ENCODE results near the gene CNOT1.

The CNOT1 gene

DNA sequence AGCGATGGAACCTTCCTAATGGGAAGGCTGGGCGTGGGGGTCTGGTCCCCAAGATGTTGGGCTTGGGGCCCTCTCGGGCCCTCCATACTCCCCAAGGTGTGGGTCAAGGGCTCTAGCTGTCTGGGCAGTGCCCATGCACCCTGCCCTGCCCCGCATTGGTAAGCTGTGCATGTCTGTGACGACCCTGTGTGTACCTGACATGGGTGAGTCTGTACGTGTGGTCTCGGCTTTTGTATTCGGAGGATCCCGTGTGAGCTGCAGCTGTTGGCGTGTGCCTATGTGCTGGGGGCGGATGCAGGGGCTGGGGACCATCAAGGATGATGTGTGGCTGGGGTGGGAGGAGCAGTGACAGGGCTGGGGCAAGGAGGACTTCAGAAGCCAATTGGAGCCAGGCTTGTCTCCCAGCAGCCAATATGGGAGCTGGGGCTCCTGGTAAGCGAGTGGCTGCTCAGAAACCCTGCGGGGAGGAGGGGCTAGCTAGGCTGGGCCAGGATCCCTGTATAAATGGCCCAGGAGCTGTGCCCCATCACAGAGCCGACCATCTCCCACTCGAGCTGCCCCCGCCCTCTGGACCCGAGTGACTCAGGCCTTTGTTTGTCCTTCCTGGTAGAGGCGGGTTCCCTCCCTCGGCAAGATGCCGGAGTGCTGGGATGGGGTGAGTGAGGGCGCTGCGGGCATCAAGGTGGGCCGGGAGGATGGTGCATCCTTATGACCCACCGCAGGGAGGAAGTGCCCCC, 129.8 kb downstream of the CNOT1 start, which contains the start of gene NDRG4 (continued):
- TF ChIP-seq, protein P1, sequence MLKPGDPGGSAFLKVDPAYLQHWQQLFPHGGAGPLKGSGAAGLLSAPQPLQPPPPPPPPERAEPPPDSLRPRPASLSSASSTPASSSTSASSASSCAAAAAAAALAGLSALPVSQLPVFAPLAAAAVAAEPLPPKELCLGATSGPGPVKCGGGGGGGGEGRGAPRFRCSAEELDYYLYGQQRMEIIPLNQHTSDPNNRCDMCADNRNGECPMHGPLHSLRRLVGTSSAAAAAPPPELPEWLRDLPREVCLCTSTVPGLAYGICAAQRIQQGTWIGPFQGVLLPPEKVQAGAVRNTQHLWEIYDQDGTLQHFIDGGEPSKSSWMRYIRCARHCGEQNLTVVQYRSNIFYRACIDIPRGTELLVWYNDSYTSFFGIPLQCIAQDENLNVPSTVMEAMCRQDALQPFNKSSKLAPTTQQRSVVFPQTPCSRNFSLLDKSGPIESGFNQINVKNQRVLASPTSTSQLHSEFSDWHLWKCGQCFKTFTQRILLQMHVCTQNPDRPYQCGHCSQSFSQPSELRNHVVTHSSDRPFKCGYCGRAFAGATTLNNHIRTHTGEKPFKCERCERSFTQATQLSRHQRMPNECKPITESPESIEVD (tag by site-specific recombination; IDR thresholded peaks at IDR 0.05), result no peak
- TF ChIP-seq KLF16 (tag by site-specific recombination; IDR thresholded peaks at IDR 0.05) (0 out of 2 replicates have a peak, but pooled peaks have one; percentile 42), ZNF335 (tag by site-specific recombination; conservative IDR thresholded peaks at IDR 0.05) (no peak), ZNF785 (tag by site-specific recombination; IDR thresholded peaks at IDR 0.05) (no peak), ZNF366 (tag by site-specific recombination; conservative IDR thresholded peaks at IDR 0.05) (peak; percentile 44), MZF1 (tag by site-specific recombination; IDR thresholded peaks at IDR 0.05; ENCODE audit: borderline replicate concordance) (no peak), ZNF2 (tag by site-specific recombination; IDR thresholded peaks at IDR 0.05) (no peak), ZBTB20 (tag by site-specific recombination; IDR thresholded peaks at IDR 0.05) (0 out of 2 replicates have a peak, but pooled peaks have one; percentile 12), ZNF292 (tag by site-specific recombination; IDR thresholded peaks at IDR 0.05; ENCODE audit: borderline replicate concordance, low read depth) (no peak), YY2 (tag by site-specific recombination; IDR thresholded peaks at IDR 0.05) (peak; percentile 51; the same call in 1 of the 2 replicates), ZNF830 (tag by site-specific recombination; IDR thresholded peaks at IDR 0.05; ENCODE audit: low read depth) (no peak), IKZF3 (tag by site-specific recombination; IDR thresholded peaks at IDR 0.05) (no peak), ZNF561 (tag by site-specific recombination; IDR thresholded peaks at IDR 0.05; ENCODE audit: borderline replicate concordance) (peak; percentile 30; the same call in 1 of the 2 replicates), ZNF621 (tag by site-specific recombination; IDR thresholded peaks at IDR 0.05) (no peak), ZBTB48 (tag by site-specific recombination; IDR thresholded peaks at IDR 0.05) (no peak), ZNF112 (tag by site-specific recombination; IDR thresholded peaks at IDR 0.05) (no peak), ZNF221 (tag by site-specific recombination; IDR thresholded peaks at IDR 0.05; ENCODE audit: borderline replicate concordance) (no peak), ZNF114 (tag by site-specific recombination; IDR thresholded peaks at IDR 0.05) (no peak), SP7 (tag by site-specific recombination; IDR thresholded peaks at IDR 0.05) (no peak), ZFP41 (tag by site-specific recombination; IDR thresholded peaks at IDR 0.05; ENCODE audit: borderline replicate concordance) (no peak), ZBTB17 (tag by site-specific recombination; IDR thresholded peaks at IDR 0.05) (peak; percentile 74), ZNF501 (tag by site-specific recombination; IDR thresholded peaks at IDR 0.05) (no peak), SP2 (tag by site-specific recombination; IDR thresholded peaks at IDR 0.05) (peak; percentile 91), ZXDB (tag by site-specific recombination; IDR thresholded peaks at IDR 0.05) (peak; percentile 91), SCRT2 (tag by site-specific recombination; IDR thresholded peaks at IDR 0.05) (no peak)
- TF ChIP-seq, protein P2, sequence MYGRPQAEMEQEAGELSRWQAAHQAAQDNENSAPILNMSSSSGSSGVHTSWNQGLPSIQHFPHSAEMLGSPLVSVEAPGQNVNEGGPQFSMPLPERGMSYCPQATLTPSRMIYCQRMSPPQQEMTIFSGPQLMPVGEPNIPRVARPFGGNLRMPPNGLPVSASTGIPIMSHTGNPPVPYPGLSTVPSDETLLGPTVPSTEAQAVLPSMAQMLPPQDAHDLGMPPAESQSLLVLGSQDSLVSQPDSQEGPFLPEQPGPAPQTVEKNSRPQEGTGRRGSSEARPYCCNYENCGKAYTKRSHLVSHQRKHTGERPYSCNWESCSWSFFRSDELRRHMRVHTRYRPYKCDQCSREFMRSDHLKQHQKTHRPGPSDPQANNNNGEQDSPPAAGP (tag by site-specific recombination; IDR thresholded peaks at IDR 0.05), result no peak
- TF ChIP-seq, protein P3, sequence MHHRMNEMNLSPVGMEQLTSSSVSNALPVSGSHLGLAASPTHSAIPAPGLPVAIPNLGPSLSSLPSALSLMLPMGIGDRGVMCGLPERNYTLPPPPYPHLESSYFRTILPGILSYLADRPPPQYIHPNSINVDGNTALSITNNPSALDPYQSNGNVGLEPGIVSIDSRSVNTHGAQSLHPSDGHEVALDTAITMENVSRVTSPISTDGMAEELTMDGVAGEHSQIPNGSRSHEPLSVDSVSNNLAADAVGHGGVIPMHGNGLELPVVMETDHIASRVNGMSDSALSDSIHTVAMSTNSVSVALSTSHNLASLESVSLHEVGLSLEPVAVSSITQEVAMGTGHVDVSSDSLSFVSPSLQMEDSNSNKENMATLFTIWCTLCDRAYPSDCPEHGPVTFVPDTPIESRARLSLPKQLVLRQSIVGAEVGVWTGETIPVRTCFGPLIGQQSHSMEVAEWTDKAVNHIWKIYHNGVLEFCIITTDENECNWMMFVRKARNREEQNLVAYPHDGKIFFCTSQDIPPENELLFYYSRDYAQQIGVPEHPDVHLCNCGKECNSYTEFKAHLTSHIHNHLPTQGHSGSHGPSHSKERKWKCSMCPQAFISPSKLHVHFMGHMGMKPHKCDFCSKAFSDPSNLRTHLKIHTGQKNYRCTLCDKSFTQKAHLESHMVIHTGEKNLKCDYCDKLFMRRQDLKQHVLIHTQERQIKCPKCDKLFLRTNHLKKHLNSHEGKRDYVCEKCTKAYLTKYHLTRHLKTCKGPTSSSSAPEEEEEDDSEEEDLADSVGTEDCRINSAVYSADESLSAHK (tag by site-specific recombination; IDR thresholded peaks at IDR 0.05), result 0 out of 2 replicates have a peak, but pooled peaks have one; percentile 10
- TF ChIP-seq, protein P4, sequence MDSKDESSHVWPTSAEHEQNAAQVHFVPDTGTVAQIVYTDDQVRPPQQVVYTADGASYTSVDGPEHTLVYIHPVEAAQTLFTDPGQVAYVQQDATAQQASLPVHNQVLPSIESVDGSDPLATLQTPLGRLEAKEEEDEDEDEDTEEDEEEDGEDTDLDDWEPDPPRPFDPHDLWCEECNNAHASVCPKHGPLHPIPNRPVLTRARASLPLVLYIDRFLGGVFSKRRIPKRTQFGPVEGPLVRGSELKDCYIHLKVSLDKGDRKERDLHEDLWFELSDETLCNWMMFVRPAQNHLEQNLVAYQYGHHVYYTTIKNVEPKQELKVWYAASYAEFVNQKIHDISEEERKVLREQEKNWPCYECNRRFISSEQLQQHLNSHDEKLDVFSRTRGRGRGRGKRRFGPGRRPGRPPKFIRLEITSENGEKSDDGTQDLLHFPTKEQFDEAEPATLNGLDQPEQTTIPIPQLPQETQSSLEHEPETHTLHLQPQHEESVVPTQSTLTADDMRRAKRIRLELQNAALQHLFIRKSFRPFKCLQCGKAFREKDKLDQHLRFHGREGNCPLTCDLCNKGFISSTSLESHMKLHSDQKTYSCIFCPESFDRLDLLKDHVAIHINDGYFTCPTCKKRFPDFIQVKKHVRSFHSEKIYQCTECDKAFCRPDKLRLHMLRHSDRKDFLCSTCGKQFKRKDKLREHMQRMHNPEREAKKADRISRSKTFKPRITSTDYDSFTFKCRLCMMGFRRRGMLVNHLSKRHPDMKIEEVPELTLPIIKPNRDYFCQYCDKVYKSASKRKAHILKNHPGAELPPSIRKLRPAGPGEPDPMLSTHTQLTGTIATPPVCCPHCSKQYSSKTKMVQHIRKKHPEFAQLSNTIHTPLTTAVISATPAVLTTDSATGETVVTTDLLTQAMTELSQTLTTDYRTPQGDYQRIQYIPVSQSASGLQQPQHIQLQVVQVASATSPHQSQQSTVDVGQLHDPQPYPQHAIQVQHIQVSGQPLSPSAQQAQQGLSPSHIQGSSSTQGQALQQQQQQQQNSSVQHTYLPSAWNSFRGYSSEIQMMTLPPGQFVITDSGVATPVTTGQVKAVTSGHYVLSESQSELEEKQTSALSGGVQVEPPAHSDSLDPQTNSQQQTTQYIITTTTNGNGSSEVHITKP (tag by site-specific recombination; IDR thresholded peaks at IDR 0.05), result peak; percentile 68
- TF ChIP-seq, protein P5, sequence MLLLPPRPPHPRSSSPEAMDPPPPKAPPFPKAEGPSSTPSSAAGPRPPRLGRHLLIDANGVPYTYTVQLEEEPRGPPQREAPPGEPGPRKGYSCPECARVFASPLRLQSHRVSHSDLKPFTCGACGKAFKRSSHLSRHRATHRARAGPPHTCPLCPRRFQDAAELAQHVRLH (tag by site-specific recombination; IDR thresholded peaks at IDR 0.05), result no peak
